HG02623 (cell line): ENCODE data around the gene CCDC106.

Experiments
- ATAC-seq: cut with Tn5 transposase; IDR thresholded peaks from one replicate; pipeline ENCODE4 v1.9.1; 2021; ENCODE audit warnings: moderate library complexity; ENCODE audit not compliant: unreplicated experiment

CCDC106 gene

DNA sequence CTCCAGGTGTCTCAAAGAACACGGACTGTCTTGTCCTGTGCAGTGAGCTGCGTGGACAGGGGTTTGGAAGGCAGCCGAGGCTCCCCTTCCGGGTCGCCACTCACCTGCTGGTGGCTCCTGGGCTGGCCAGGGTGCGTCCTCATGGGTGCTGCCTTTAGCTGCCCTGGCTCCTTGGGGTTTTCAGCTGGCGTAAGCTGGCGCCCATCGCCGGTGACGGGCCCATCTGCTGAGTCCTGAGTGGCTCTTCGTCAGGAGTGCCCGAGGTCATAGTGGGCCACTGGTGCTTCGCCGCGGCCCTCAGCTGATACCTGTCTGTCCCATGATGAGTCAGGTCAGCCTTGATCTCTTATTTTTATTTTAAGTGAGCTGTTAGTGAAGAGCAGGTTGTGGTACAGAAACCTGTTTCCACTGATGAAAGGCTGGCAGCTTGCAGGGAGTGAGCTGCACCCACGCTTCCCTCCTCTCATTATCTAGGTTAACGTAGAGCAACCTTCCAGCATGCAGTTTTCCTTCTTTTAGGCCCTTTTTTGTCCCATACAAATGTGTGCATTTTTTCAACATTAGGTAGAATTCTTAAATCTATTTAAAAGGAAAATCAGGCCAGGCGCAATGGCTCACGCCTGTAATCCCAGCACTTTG lies 45.4 kb downstream of the CCDC106 start:
- ATAC-seq = no peak

- ATAC-seq = no peak
Observed at GRCh38 chr19:55694241-55694655, 46.2 kb downstream of the CCDC106 start.

DNA sequence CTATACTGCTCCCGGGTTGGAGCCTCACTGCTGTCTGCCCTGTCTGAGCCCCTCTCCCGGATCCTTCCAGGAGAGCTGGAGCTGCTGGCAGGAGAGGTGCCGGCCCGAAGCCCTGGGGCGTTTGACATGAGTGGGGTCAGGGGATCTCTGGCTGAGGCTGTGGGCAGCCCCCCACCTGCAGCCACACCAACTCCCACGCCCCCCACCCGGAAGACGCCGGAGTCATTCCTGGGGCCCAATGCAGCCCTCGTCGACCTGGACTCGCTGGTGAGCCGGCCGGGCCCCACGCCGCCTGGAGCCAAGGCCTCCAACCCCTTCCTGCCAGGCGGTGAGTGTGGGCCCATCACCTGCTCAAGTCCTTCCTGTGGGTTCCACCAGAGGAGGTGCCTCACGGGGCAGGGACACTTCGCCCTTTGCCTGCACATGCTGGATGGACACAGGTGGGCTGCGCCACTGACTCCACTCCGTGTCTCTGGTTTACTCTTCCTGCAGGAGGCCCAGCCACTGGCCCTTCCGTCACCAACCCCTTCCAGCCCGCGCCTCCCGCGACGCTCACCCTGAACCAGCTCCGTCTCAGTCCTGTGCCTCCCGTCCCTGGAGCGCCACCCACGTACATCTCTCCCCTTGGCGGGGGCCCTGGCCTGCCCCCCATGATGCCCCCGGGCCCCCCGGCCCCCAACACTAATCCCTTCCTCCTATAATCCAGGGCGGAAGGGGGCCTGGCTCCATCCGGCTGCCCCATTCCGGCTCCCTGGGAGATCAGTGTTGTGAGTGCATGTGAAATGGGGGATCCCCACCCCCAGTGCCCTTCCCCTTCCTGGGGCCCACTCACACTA lies 46.9 kb downstream of the CCDC106 start:
- no peak for ATAC-seq

GRCh38 chr19:55695511-55696290 lies 47.7 kb downstream of the CCDC106 start:
- ATAC-seq = no peak

GRCh38 chr19:55696301-55697068 lies 48.5 kb downstream of the CCDC106 start:
- no peak for ATAC-seq

GRCh38 chr19:55697069-55697440 lies 49.0 kb downstream of the CCDC106 start:
- ATAC-seq = no peak

DNA sequence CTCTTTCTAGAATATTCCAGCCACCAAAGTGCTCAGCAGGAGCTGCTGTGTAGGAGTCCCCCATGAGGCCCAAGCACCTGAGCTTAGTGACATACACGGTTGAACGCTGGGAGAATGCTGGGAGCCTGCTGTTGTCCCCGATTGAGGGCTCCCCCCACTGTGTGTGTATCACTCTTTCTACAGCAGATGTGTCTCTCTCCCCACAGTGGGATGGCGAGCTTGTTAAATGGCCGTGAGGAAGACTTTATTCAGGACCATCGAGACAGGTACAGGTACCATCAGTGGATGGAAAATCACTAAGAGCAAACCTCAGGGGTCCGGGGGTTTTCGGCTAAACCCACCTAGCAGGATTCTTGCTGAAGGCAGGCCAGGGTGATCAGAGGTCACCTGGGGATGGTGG lies 49.7 kb downstream of the CCDC106 start:
- ATAC-seq = no peak

DNA sequence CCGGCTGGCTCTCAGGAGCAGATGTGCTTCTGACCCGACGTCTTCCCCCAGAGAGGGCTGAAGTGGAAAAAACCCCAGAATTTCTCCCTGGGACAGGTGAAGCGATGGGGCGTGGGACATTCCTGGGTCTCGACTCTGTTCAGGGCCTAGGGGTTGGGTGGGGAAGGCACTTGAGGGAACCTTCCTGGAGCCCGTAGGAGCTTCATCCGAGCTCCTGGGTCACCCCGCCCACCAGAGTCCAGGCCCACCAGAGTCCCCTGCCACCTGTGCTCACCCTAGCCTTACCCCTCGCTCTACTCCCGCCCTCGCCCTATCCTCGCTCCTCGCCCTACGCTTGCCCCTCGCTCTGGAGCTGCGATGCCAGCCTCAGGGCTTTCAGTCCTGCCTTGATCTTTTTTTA lies 50.2 kb downstream of the CCDC106 start:
- ATAC-seq = no peak

DNA sequence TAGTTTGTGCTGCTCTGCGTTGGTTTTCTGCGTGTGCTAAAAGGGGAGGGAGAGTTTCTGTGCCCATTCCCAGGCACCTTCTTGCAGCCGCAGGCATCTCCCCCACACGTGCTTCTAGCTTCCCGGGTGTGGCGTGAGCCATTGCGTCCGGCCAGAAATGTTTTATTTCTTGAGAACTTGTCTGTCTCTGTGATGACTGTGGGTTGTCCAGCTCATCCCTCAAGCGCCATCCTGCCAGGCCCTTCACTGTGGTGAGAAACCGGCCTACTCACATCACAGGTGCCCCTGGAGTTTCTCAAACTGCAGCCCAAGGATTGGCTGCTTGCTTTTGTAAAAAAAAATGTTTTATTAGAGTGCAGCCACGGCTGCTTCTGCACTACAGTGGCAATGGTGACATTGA lies 51.2 kb downstream of the CCDC106 start:
- ATAC-seq = no peak

GRCh38 chr19:55700813-55701212 lies 52.8 kb downstream of the CCDC106 start:
- ATAC-seq = no peak

- no peak for ATAC-seq
Observed at GRCh38 chr19:55702131-55702627, 54.2 kb downstream of the CCDC106 start.
